Measurements from ENCODE around the gene ITGAV. TPM values are rescaled to one million over a fixed set of nuclear protein-coding genes. Genes with fewer than 3 reads are reported as not detected.

ITGAV gene
- total RNA-seq = 100 to 1,000 TPM in 1 of 4 donors, 10 to 100 TPM in 3; 66.7 to 132 (median 87.2) TPM

- peak; percentile 95 to 96 for DNase-seq (ENCODE audit: low spot score in 2 of 2)
- Histone ChIP-seq H3K4me1 (peaks cover 38% of the 10 kb centered on the region), H3K9me3 (no peaks in the 10 kb centered on the region), H3K27me3 (no peaks in the 10 kb centered on the region), H3K36me3 (no peaks in the 10 kb centered on the region), H3K4me3 (peak within 1 kb of the TSS; percentile 98), H3K27ac (peak within 1 kb of the TSS; percentile 97)
- 2% methylated on average over 19 of the region's 71 CpGs for WGBS
- TF ChIP-seq CTCF (IDR thresholded peaks at IDR 0.05) (no peak), EP300 (IDR thresholded peaks at IDR 0.05) (no peak), POLR2A (IDR thresholded peaks at IDR 0.05) (peak in 1 of 2 donors; percentile 93), POLR2AphosphoS5 (IDR thresholded peaks at IDR 0.05) (peak in 2 of 3 donors; percentile 49 to 87)
Observed at GRCh38 chr2:186589612-186590349, at the start of gene ITGAV. Gene ITGAV (plus strand): TSS chr2:186590056. CDS start chr2:186590339, 283 bp downstream.

GRCh38 chr2:186540941-186541340, 48.9 kb upstream of the ITGAV start:
- WGBS = 71% methylated on average over 4 of the region's 4 CpGs
- H3K9me3 ChIP-seq = no peaks in the 10 kb centered on the region
- no peak overlapping the region for H3K27ac ChIP-seq
- H3K27me3 ChIP-seq = no peaks in the 10 kb centered on the region
- H3K4me1 ChIP-seq = peaks cover 22% of the 10 kb centered on the region
- H3K36me3 ChIP-seq = no peaks in the 10 kb centered on the region
- DNase-seq (ENCODE audit: low spot score in 2 of 2) = no peak
- H3K4me3 ChIP-seq = no peak overlapping the region
- TF ChIP-seq CTCF (IDR thresholded peaks at IDR 0.05) = no peak
- TF ChIP-seq POLR2AphosphoS5 (IDR thresholded peaks at IDR 0.05) = no peak
- no peak for TF ChIP-seq EP300 (IDR thresholded peaks at IDR 0.05)
- no peak for TF ChIP-seq POLR2A (IDR thresholded peaks at IDR 0.05)

GRCh38 chr2:186542002-186542401, 47.9 kb upstream of the ITGAV start:
- 82% methylated on average over 4 of the region's 4 CpGs for WGBS
- H3K36me3 ChIP-seq = no peaks in the 10 kb centered on the region
- no peaks in the 10 kb centered on the region for H3K9me3 ChIP-seq
- H3K4me3 ChIP-seq = no peak overlapping the region
- DNase-seq (ENCODE audit: low spot score in 2 of 2) = no peak
- no peak for TF ChIP-seq EP300 (IDR thresholded peaks at IDR 0.05)
- no peaks in the 10 kb centered on the region for H3K27me3 ChIP-seq
- H3K4me1 ChIP-seq = peaks cover 22% of the 10 kb centered on the region
- no peak overlapping the region for H3K27ac ChIP-seq

GRCh38 chr2:186543561-186544131, 46.2 kb upstream of the ITGAV start:
- no peak overlapping the region for H3K4me3 ChIP-seq
- no peak for TF ChIP-seq POLR2A (IDR thresholded peaks at IDR 0.05)
- no peak for TF ChIP-seq EP300 (IDR thresholded peaks at IDR 0.05)
- no peak for TF ChIP-seq POLR2AphosphoS5 (IDR thresholded peaks at IDR 0.05)
- TF ChIP-seq CTCF (IDR thresholded peaks at IDR 0.05) = no peak
- 45% methylated on average over 3 of the region's 3 CpGs for WGBS
- H3K4me1 ChIP-seq = peaks cover 22% of the 10 kb centered on the region
- no peaks in the 10 kb centered on the region for H3K9me3 ChIP-seq
- H3K27ac ChIP-seq = peak overlapping the region; percentile 77
- H3K36me3 ChIP-seq = no peaks in the 10 kb centered on the region
- no peaks in the 10 kb centered on the region for H3K27me3 ChIP-seq
- DNase-seq (ENCODE audit: low spot score in 2 of 2) = no peak

GRCh38 chr2:186544255-186544675, 45.6 kb upstream of the ITGAV start:
- peak overlapping the region; percentile 77 for H3K27ac ChIP-seq
- no peaks in the 10 kb centered on the region for H3K27me3 ChIP-seq
- H3K4me3 ChIP-seq = no peak overlapping the region
- peaks cover 22% of the 10 kb centered on the region for H3K4me1 ChIP-seq
- TF ChIP-seq POLR2A (IDR thresholded peaks at IDR 0.05) (no peak), POLR2AphosphoS5 (IDR thresholded peaks at IDR 0.05) (no peak), CTCF (IDR thresholded peaks at IDR 0.05) (no peak)
- no peak for DNase-seq (ENCODE audit: low spot score in 2 of 2)
- WGBS = 37% methylated on average over 1 of the region's 1 CpG
- H3K36me3 ChIP-seq = no peaks in the 10 kb centered on the region
- H3K9me3 ChIP-seq = no peaks in the 10 kb centered on the region

Measured in suprapubic skin (tissue), 4 donors.